ENCODE measurements around the gene TLK1.
A peak's percentile ranks its signal among the peaks of the same experiment; 100 is the strongest.

The TLK1 gene

GRCh38 chr2:171147081-171147480 is 13.6 kb downstream of the TLK1 start:
- Histone ChIP-seq H2BK5ac (ENCODE audit: low read length) (no peak overlapping the region), H3K9ac (ENCODE audit: low read depth, low read length, poor library complexity) (no peak overlapping the region), H3K23ac (ENCODE audit: low read depth, low read length, poor library complexity) (no peak overlapping the region), H3K4me1 (ENCODE audit: control insufficient read depth in 2 of 2, insufficient read depth in 1 of 2, low read depth in 1 of 2, low read length in 2 of 2) (no peaks in the 10 kb centered on the region), H3K79me1 (ENCODE audit: low read depth, low read length) (peaks cover 2% of the 10 kb centered on the region), H2BK120ac (ENCODE audit: low read depth, low read length) (no peak overlapping the region), H3K18ac (ENCODE audit: low read length) (no peak overlapping the region), H3K27ac (replicated peaks; ENCODE audit: low read length) (no peak overlapping the region), H4K91ac (ENCODE audit: low read depth, low read length, poor library complexity) (no peak overlapping the region), H3K9me3 (replicated peaks in 1 of 2; ENCODE audit: control insufficient read depth in 2 of 2, insufficient read depth in 1 of 2, low read depth in 1 of 2, low read length in 2 of 2) (peaks cover 0 to 16% of the 10 kb centered on the region in 2 donors), H3K4me2 (ENCODE audit: insufficient read depth, low read length, poor library complexity, severe bottlenecking) (no peak overlapping the region), H2AFZ (ENCODE audit: low read length) (no peak overlapping the region), H2AK5ac (ENCODE audit: low read depth, low read length) (no peak overlapping the region), H4K8ac (ENCODE audit: low read depth, low read length) (no peak overlapping the region), H3K4ac (ENCODE audit: low read length) (no peak overlapping the region), H3K14ac (ENCODE audit: low read length) (no peak overlapping the region), H3K27me3 (ENCODE audit: control insufficient read depth in 3 of 3, insufficient read depth in 3 of 3, low read depth in 1 of 3, low read length in 3 of 3) (no peaks in the 10 kb centered on the region), H3K4me3 (ENCODE audit: low read length in 2 of 2) (no peak overlapping the region), H2BK15ac (ENCODE audit: low read length) (no peak overlapping the region), H3K36me3 (replicated peaks in 1 of 2; ENCODE audit: control insufficient read depth in 2 of 2, insufficient read depth in 2 of 2, low read length in 2 of 2) (peaks cover 1 to 16% of the 10 kb centered on the region in 2 donors), H2BK12ac (ENCODE audit: low read length) (no peak overlapping the region)
- DNase-seq (ENCODE audit: low spot score): no peak
- WGBS, 2 donors (ENCODE audit: extremely low coverage in 2 of 2, insufficient read length in 2 of 2, insufficient replicate concordance in 1 of 2): no CpG with 5 or more reads among the region's 2 CpGs

- DNase-seq (ENCODE audit: low spot score): no peak
- Histone ChIP-seq H3K23ac (ENCODE audit: low read depth, low read length, poor library complexity) (no peak overlapping the region), H3K79me1 (ENCODE audit: low read depth, low read length) (peaks cover 2% of the 10 kb centered on the region), H3K27ac (replicated peaks; ENCODE audit: low read length) (no peak overlapping the region), H3K4ac (ENCODE audit: low read length) (no peak overlapping the region), H3K4me3 (ENCODE audit: low read length in 2 of 2) (no peak overlapping the region), H2BK15ac (ENCODE audit: low read length) (no peak overlapping the region), H2BK5ac (ENCODE audit: low read length) (no peak overlapping the region), H3K14ac (ENCODE audit: low read length) (no peak overlapping the region), H3K36me3 (replicated peaks in 1 of 2; ENCODE audit: control insufficient read depth in 2 of 2, insufficient read depth in 2 of 2, low read length in 2 of 2) (peaks cover 1 to 12% of the 10 kb centered on the region in 2 donors), H2AFZ (ENCODE audit: low read length) (no peak overlapping the region), H3K27me3 (ENCODE audit: control insufficient read depth in 3 of 3, insufficient read depth in 3 of 3, low read depth in 1 of 3, low read length in 3 of 3) (no peaks in the 10 kb centered on the region), H2AK5ac (ENCODE audit: low read depth, low read length) (no peak overlapping the region), H3K4me1 (ENCODE audit: control insufficient read depth in 2 of 2, insufficient read depth in 1 of 2, low read depth in 1 of 2, low read length in 2 of 2) (no peaks in the 10 kb centered on the region), H3K9me3 (replicated peaks in 1 of 2; ENCODE audit: control insufficient read depth in 2 of 2, insufficient read depth in 1 of 2, low read depth in 1 of 2, low read length in 2 of 2) (peaks cover 0 to 13% of the 10 kb centered on the region in 2 donors), H3K18ac (ENCODE audit: low read length) (no peak overlapping the region), H2BK12ac (ENCODE audit: low read length) (no peak overlapping the region), H3K9ac (ENCODE audit: low read depth, low read length, poor library complexity) (no peak overlapping the region), H2BK120ac (ENCODE audit: low read depth, low read length) (no peak overlapping the region), H4K8ac (ENCODE audit: low read depth, low read length) (no peak overlapping the region), H4K91ac (ENCODE audit: low read depth, low read length, poor library complexity) (no peak overlapping the region), H3K4me2 (ENCODE audit: insufficient read depth, low read length, poor library complexity, severe bottlenecking) (no peak overlapping the region)
- WGBS, 2 donors (ENCODE audit: extremely low coverage in 2 of 2, insufficient read length in 2 of 2, insufficient replicate concordance in 1 of 2): no CpG with 5 or more reads among the region's 1 CpG
These were observed 14.1 kb downstream of the TLK1 start for GRCh38 chr2:171146633-171147032.

GRCh38 chr2:171146071-171146470 is 14.6 kb downstream of the TLK1 start:
- Histone ChIP-seq H2AFZ (ENCODE audit: low read length) (no peak overlapping the region), H3K27me3 (ENCODE audit: control insufficient read depth in 3 of 3, insufficient read depth in 3 of 3, low read depth in 1 of 3, low read length in 3 of 3) (no peaks in the 10 kb centered on the region), H2BK120ac (ENCODE audit: low read depth, low read length) (no peak overlapping the region), H3K36me3 (replicated peaks in 1 of 2; ENCODE audit: control insufficient read depth in 2 of 2, insufficient read depth in 2 of 2, low read length in 2 of 2) (peaks cover 1 to 12% of the 10 kb centered on the region in 2 donors), H4K91ac (ENCODE audit: low read depth, low read length, poor library complexity) (no peak overlapping the region), H3K4ac (ENCODE audit: low read length) (no peak overlapping the region), H3K4me1 (ENCODE audit: control insufficient read depth in 2 of 2, insufficient read depth in 1 of 2, low read depth in 1 of 2, low read length in 2 of 2) (no peaks in the 10 kb centered on the region), H3K79me1 (ENCODE audit: low read depth, low read length) (peaks cover 2% of the 10 kb centered on the region), H2BK5ac (ENCODE audit: low read length) (no peak overlapping the region), H2AK5ac (ENCODE audit: low read depth, low read length) (no peak overlapping the region), H2BK15ac (ENCODE audit: low read length) (no peak overlapping the region), H2BK12ac (ENCODE audit: low read length) (peak overlapping the region; percentile 22), H3K9me3 (replicated peaks in 1 of 2; ENCODE audit: control insufficient read depth in 2 of 2, insufficient read depth in 1 of 2, low read depth in 1 of 2, low read length in 2 of 2) (peaks cover 0 to 13% of the 10 kb centered on the region in 2 donors), H3K27ac (replicated peaks; ENCODE audit: low read length) (no peak overlapping the region), H4K8ac (ENCODE audit: low read depth, low read length) (no peak overlapping the region), H3K4me3 (ENCODE audit: low read length in 2 of 2) (no peak overlapping the region), H3K9ac (ENCODE audit: low read depth, low read length, poor library complexity) (no peak overlapping the region), H3K23ac (ENCODE audit: low read depth, low read length, poor library complexity) (no peak overlapping the region), H3K4me2 (ENCODE audit: insufficient read depth, low read length, poor library complexity, severe bottlenecking) (no peak overlapping the region), H3K14ac (ENCODE audit: low read length) (no peak overlapping the region), H3K18ac (ENCODE audit: low read length) (no peak overlapping the region)
- no peak for DNase-seq (ENCODE audit: low spot score)
- no CpG with 5 or more reads among the region's 2 CpGs for WGBS, 2 donors (ENCODE audit: extremely low coverage in 2 of 2, insufficient read length in 2 of 2, insufficient replicate concordance in 1 of 2)

GRCh38 chr2:171143670-171144062 is 17.0 kb downstream of the TLK1 start:
- no peaks in the 10 kb centered on the region for H3K27me3 ChIP-seq (ENCODE audit: control insufficient read depth in 3 of 3, insufficient read depth in 3 of 3, low read depth in 1 of 3, low read length in 3 of 3)
- H3K79me1 ChIP-seq (ENCODE audit: low read depth, low read length): peaks cover 4% of the 10 kb centered on the region
- H2BK5ac ChIP-seq (ENCODE audit: low read length): no peak overlapping the region
- H3K4ac ChIP-seq (ENCODE audit: low read length): no peak overlapping the region
- no peak overlapping the region for H3K18ac ChIP-seq (ENCODE audit: low read length)
- WGBS, 2 donors (ENCODE audit: extremely low coverage in 2 of 2, insufficient read length in 2 of 2, insufficient replicate concordance in 1 of 2): no CpG with 5 or more reads among the region's 2 CpGs
- H3K4me3 ChIP-seq (ENCODE audit: low read length in 2 of 2): no peak overlapping the region
- no peak overlapping the region for H3K4me2 ChIP-seq (ENCODE audit: insufficient read depth, low read length, poor library complexity, severe bottlenecking)
- H3K36me3 ChIP-seq (replicated peaks in 1 of 2; ENCODE audit: control insufficient read depth in 2 of 2, insufficient read depth in 2 of 2, low read length in 2 of 2): peaks cover 1 to 14% of the 10 kb centered on the region in 2 donors
- no peak overlapping the region for H3K9ac ChIP-seq (ENCODE audit: low read depth, low read length, poor library complexity)
- H2BK12ac ChIP-seq (ENCODE audit: low read length): no peak overlapping the region
- H3K14ac ChIP-seq (ENCODE audit: low read length): no peak overlapping the region
- no peak overlapping the region for H2BK15ac ChIP-seq (ENCODE audit: low read length)
- no peak overlapping the region for H3K27ac ChIP-seq (replicated peaks; ENCODE audit: low read length)
- no peak overlapping the region for H2AFZ ChIP-seq (ENCODE audit: low read length)
- H4K91ac ChIP-seq (ENCODE audit: low read depth, low read length, poor library complexity): no peak overlapping the region
- no peak overlapping the region for H2AK5ac ChIP-seq (ENCODE audit: low read depth, low read length)
- peaks cover 0 to 17% of the 10 kb centered on the region in 2 donors for H3K9me3 ChIP-seq (replicated peaks in 1 of 2; ENCODE audit: control insufficient read depth in 2 of 2, insufficient read depth in 1 of 2, low read depth in 1 of 2, low read length in 2 of 2)
- H4K8ac ChIP-seq (ENCODE audit: low read depth, low read length): no peak overlapping the region
- DNase-seq (ENCODE audit: low spot score): no peak
- H3K23ac ChIP-seq (ENCODE audit: low read depth, low read length, poor library complexity): no peak overlapping the region
- peaks cover 0 to 2% of the 10 kb centered on the region in 2 donors for H3K4me1 ChIP-seq (ENCODE audit: control insufficient read depth in 2 of 2, insufficient read depth in 1 of 2, low read depth in 1 of 2, low read length in 2 of 2)
- H2BK120ac ChIP-seq (ENCODE audit: low read depth, low read length): no peak overlapping the region

Measured in neuronal stem cell (in vitro differentiated cells).